Left ventricle myocardium inferior (tissue), 1 donor: Measurements from ENCODE around the gene IL34. TPM values are rescaled to one million over a fixed set of nuclear protein-coding genes. Genes with fewer than 3 reads are reported as not detected.

ENCODE experiments used
- DNase-seq: peaks from one replicate; pipeline ENCODE4 v3.0.0-alpha.2; 2020
- H3K27ac ChIP-seq: fragments of 200-600 bp; replicated peaks from 2 replicates; pipeline ENCODE4 v1.8.0; 2021
- H3K27me3 ChIP-seq: fragments of 200-600 bp; 2 replicates; pipeline ENCODE4 v1.8.0; 2021; ENCODE audit warnings: low read depth
- H3K36me3 ChIP-seq: fragments of 200-600 bp; 2 replicates; pipeline ENCODE4 v1.8.0; 2021
- H3K4me1 ChIP-seq: fragments of 200-600 bp; 2 replicates; pipeline ENCODE4 v1.8.0; 2021
- H3K4me3 ChIP-seq: fragments of 200-600 bp; 2 replicates; pipeline ENCODE4 v1.8.0; 2021; ENCODE audit warnings: mild to moderate bottlenecking, moderate library complexity
- H3K9me3 ChIP-seq: fragments of 200-600 bp; replicated peaks from 2 replicates; pipeline ENCODE4 v1.8.0; 2021
- intact Hi-C: fragments of 100-400 bp; cut with micrococcal nuclease; formaldehyde crosslinking; loops from one replicate; pipeline ENCODE4 v1.11.0; 2022
- total RNA-seq: library from RNA; stranded (reverse); fragmentation: NEBNext Ultra II Directional; extraction: Animal tissue kit (Norgen Biotek cat#: 25700); gene quantifications from one replicate; pipeline ENCODE4 v1.2.1, GENCODE V29; 2021
- TF ChIP-seq, protein P1 (sequence below): fragments of 200-600 bp; IDR thresholded peaks from 2 replicates; pipeline ENCODE4 v1.8.0; 2021; ENCODE audit warnings: antibody characterized with exemption, mild to moderate bottlenecking, borderline replicate concordance
- donor health status: DM: no; HTN: yes; CAD: no; lungs with severe emphysema.

IL34 gene
- total RNA-seq, 1 donor from 2014 or later, result 2.1 TPM

DNA sequence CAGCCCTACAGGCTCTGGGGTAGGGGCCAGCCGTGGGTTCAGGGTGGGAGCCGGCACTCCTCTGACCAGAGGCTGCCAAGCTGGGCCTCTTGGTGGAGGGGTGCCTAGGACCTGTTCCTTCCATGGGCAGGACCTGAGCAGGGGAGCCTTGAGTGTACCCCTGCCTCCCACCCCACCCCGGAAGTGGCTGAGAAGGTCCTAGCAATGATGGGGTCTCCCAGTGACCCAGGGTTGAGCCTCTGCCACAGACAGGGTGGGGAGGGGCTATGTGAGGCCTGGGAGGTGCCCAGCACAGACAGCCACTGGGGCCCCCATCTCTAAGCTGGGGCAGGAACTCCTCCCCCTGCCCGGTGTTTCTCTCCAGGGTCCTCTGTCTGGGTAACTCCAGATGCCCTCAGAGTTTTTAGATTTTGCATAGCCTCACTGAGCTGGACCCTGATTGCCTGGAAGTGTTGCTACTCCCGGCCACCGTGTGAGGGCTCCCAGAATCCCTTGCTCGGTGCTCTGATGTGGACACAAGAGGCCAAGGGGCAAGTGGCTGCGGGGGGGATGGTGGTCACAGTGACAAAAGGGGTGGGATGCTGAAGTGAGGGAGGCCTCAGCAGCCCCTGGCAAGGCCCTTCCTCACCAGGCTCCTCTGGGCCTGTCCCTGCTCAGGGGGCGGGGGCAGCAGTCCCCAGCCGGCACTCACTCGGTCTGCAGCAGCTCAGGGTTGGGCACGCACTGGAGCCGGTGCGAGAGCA lies 45.9 kb downstream of the IL34 start:
- intact Hi-C loops, result no loop called here
- no peak for DNase-seq
- H3K4me3 ChIP-seq, result no peak overlapping the region
- H3K36me3 ChIP-seq, result no peaks in the 10 kb centered on the region
- no peaks in the 10 kb centered on the region for H3K27me3 ChIP-seq
- TF ChIP-seq, protein P1, sequence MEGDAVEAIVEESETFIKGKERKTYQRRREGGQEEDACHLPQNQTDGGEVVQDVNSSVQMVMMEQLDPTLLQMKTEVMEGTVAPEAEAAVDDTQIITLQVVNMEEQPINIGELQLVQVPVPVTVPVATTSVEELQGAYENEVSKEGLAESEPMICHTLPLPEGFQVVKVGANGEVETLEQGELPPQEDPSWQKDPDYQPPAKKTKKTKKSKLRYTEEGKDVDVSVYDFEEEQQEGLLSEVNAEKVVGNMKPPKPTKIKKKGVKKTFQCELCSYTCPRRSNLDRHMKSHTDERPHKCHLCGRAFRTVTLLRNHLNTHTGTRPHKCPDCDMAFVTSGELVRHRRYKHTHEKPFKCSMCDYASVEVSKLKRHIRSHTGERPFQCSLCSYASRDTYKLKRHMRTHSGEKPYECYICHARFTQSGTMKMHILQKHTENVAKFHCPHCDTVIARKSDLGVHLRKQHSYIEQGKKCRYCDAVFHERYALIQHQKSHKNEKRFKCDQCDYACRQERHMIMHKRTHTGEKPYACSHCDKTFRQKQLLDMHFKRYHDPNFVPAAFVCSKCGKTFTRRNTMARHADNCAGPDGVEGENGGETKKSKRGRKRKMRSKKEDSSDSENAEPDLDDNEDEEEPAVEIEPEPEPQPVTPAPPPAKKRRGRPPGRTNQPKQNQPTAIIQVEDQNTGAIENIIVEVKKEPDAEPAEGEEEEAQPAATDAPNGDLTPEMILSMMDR, result no peak
- H3K4me1 ChIP-seq, result peaks cover 100% of the 10 kb centered on the region
- peak overlapping the region; percentile 93 for H3K27ac ChIP-seq
- no peaks in the 10 kb centered on the region for H3K9me3 ChIP-seq

DNA sequence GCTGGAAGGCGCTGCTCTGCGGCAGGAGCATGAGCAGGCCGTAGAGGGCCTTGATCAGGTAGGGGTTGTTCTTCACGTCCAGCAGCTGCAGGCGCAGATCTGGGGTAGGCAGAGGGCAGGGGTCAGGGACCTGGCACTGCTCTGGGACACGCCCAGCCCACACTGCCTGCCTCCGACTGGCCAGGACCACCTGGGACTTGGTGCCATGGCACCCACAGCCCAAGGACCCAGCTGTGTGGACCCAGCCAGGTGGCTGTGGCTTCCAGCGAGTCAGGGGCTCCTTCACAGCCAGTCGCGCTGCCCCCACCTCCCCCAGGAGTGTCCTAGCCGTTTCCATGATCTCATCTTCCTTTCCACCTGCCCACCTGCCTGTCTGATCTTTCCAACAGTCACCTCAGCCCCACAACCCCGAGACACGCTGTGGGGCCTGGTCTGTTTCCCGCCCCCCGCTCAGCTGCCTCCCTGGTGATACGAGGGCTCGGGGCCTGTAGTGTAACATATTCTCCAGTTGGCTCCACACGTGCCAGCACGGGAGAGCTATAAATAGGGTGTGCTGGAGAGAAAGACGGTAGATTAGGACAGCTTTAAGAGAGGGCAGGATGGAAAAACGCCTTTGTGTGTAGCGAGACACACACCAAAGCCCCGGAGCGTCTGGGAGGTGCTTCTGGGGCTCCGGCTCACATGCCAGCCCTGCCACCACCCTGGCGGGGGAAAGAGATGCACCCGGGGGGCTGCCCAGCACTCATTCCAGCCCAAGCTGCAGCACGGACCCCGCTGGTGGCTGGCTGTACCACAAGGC lies 46.7 kb downstream of the IL34 start:
- Histone ChIP-seq H3K27ac (peak overlapping the region; percentile 93), H3K27me3 (no peaks in the 10 kb centered on the region), H3K4me1 (peaks cover 100% of the 10 kb centered on the region), H3K4me3 (peak overlapping the region; percentile 35), H3K9me3 (no peaks in the 10 kb centered on the region), H3K36me3 (no peaks in the 10 kb centered on the region)
- DNase-seq, result peak; percentile 64
- TF ChIP-seq, protein P1, result no peak
- intact Hi-C loops, result no loop called here

DNA sequence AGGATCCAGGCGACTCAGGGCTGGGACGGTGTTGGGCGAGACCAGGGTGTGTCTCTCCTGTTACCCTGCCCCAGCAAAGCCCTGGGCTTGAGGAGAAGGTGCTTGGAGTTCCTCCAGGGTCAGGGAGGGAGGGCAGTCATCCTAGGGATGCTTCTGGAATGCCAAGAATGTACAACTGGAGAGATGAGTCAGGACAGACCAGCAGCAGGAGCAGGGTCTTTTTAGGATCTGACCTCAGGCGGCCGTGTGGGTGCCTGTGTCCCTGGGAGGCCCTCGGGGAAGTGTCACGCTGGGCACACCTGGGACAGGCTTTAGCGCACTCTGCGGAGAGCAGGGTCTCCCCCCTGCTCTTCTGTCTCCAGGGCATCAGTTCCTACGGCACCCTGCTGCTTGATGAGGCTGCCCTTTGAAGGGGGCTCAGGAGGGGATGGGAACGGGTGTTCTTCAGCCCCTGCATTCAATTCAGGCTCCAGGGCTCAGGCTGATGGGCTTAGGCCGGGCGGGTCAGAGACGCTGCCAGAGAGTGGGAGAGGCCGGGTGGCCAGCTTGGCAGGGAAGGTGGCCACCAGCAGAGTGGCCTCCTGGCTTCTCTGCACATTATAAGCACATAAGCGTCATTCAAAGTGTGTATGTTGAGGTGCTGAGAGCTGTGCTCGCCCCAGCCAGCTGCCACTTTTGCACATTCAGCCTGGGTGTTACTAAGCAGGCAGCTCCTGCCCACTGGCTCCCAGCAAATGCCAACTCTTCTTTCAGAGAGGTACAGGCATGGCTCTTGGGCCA lies 47.9 kb downstream of the IL34 start:
- peak overlapping the region; percentile 35 for H3K4me3 ChIP-seq
- TF ChIP-seq, protein P1, result no peak
- H3K4me1 ChIP-seq, result peaks cover 100% of the 10 kb centered on the region
- intact Hi-C loops, result no loop called here
- no peak for DNase-seq
- H3K9me3 ChIP-seq, result no peaks in the 10 kb centered on the region
- H3K27me3 ChIP-seq, result no peaks in the 10 kb centered on the region
- H3K36me3 ChIP-seq, result no peaks in the 10 kb centered on the region
- peak overlapping the region; percentile 93 for H3K27ac ChIP-seq

DNA sequence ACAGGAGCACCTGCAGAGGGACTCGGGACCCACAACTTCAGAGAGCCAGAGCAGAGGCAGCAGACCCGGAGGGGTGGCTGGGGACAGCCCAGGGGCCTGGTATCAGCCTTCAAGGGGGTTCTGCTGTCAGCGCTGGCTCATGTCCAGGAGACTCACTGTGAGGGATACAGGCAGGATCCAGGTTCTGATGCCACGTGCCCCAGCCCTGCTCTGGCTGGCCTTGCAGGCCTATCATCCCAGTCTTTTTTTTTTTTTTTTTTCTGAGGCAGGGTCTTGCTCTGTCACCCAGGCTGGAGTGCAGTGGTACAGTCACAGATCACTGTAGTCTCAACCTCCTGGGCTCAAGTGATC lies 48.5 kb downstream of the IL34 start:
- Histone ChIP-seq H3K4me3 (no peak overlapping the region), H3K4me1 (peaks cover 100% of the 10 kb centered on the region), H3K27ac (peak overlapping the region; percentile 93), H3K27me3 (no peaks in the 10 kb centered on the region), H3K9me3 (no peaks in the 10 kb centered on the region), H3K36me3 (no peaks in the 10 kb centered on the region)
- TF ChIP-seq, protein P1, result no peak
- no peak for DNase-seq
- intact Hi-C loops, result no loop called here

DNA sequence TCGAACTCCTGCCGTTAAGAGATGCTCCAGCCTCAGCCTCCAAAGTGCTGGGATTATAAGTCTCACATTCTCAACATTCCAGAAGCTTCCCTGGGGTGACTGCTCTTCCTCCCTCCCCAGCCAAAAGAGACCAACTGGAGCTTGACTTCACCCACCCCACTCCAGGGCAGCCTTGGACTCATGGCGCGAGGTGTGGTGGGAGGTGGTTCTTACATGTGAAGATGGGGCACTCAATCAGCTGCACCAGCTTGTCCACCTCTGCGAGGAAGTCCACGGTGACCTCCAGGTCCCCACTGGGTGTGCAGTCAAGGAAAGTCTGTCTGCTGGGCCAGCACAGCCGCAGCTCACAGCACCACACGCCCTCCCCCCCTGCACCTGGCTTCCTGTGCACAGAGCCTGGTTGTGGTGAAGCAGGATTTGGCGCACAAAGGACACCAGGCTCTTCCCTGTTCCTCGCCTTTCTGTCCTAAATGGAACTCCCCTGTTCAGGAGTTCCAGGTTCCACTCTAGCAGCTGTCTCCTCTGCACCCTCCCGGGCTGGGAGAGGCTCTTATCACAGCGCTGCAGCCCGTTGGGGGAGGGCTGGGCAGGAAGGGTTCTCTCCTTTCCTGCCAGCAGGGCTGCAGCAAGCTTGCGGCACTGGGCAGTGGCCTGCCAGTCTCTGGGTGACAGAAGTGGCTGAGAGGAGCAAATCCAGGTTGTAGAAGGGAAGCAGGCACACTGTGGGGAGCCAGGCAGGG lies 49.1 kb downstream of the IL34 start:
- intact Hi-C loops, result no loop called here
- no peaks in the 10 kb centered on the region for H3K9me3 ChIP-seq
- H3K27ac ChIP-seq, result peak overlapping the region; percentile 93
- no peak overlapping the region for H3K4me3 ChIP-seq
- H3K4me1 ChIP-seq, result peaks cover 100% of the 10 kb centered on the region
- TF ChIP-seq, protein P1, result peak; percentile 43
- peak; percentile 70 for DNase-seq
- H3K36me3 ChIP-seq, result no peaks in the 10 kb centered on the region
- no peaks in the 10 kb centered on the region for H3K27me3 ChIP-seq
